OCI-LY1 (cell line): ENCODE results near the gene CUX1.

Experiments used
- EZH2 ChIP-seq: fragments of 200-600 bp; sonication (generic), shearing (Covaris generic); IDR thresholded peaks from 2 replicates; pipeline ENCODE4 v1.8.0; 2017; ENCODE audit warnings: borderline replicate concordance, mixed run types, mild to moderate bottlenecking, antibody characterized with exemption, low read length, moderate library complexity, mixed read lengths
- TF ChIP-seq, protein P1 (sequence below): fragments of 200-600 bp; sonication (generic), shearing (Covaris generic); IDR thresholded peaks from 2 replicates; pipeline ENCODE4 v1.5.1; 2017; ENCODE audit warnings: mild to moderate bottlenecking, antibody characterized with exemption, low read length, moderate library complexity, mixed read lengths

DNA sequence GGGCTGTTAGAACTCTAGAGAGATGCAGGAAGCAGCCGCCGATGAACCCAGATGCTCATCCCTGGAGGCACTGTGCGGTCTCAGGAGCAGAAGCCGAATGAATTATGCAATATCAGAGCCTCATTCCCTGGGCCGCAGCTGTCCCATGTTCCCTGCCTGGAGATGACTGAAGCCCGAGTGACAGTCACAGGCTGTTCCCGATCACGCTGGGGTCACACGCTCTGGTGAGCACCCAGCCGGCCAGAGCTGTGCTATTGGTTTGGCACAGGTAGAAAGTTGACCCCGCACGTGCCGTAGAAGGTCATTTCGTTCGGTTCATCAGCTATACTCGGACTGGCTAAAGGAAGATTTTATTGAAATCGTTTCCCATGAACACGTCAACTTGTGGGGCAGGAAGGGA, 328.7 kb downstream of the CUX1 start:
- TF ChIP-seq, protein P1, sequence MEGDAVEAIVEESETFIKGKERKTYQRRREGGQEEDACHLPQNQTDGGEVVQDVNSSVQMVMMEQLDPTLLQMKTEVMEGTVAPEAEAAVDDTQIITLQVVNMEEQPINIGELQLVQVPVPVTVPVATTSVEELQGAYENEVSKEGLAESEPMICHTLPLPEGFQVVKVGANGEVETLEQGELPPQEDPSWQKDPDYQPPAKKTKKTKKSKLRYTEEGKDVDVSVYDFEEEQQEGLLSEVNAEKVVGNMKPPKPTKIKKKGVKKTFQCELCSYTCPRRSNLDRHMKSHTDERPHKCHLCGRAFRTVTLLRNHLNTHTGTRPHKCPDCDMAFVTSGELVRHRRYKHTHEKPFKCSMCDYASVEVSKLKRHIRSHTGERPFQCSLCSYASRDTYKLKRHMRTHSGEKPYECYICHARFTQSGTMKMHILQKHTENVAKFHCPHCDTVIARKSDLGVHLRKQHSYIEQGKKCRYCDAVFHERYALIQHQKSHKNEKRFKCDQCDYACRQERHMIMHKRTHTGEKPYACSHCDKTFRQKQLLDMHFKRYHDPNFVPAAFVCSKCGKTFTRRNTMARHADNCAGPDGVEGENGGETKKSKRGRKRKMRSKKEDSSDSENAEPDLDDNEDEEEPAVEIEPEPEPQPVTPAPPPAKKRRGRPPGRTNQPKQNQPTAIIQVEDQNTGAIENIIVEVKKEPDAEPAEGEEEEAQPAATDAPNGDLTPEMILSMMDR: no peak
- TF ChIP-seq EZH2: no peak
